Cardiac septum (tissue), 1 donor: ENCODE results near the gene ELL. TPM values are rescaled to one million over a fixed set of nuclear protein-coding genes. Genes with fewer than 3 reads are reported as not detected.
"Not testable (repeated sequence)": the region's sequence is repeated elsewhere in the genome, so short reads cannot be mapped to it uniquely, and the experiment has no call there.

ENCODE experiments used
- DNase-seq: peaks from one replicate; pipeline ENCODE4 v3.0.0-alpha.2; 2020; ENCODE audit warnings: low spot score
- intact Hi-C: fragments of 100-400 bp; cut with DNase I; formaldehyde crosslinking; loops from one replicate; pipeline ENCODE4 v1.14.0; 2022
- long read RNA-seq: library from polyadenylated mRNA; unstranded; transcript quantifications from one replicate; pipeline ENCODE4 v2.0.0, GENCODE V29; 2021
- total RNA-seq: library from RNA; stranded (reverse); fragmentation: NEBNext Ultra II Directional; extraction: Animal tissue kit (Norgen Biotek cat#: 25700); gene quantifications from one replicate; pipeline ENCODE4 v1.2.1, GENCODE V29; 2021
- donor health status: DM: no; HTN: no; CAD: no.

The ELL gene
- total RNA-seq = 9.9 TPM
- long read RNA-seq, full-length matches to known transcripts = 5 of 19 reads
- long read RNA-seq, partial matches to known transcripts = 6 of 19 reads
- long read RNA-seq, other reads (novel, unspliced or antisense) = 8 of 19 reads

DNA sequence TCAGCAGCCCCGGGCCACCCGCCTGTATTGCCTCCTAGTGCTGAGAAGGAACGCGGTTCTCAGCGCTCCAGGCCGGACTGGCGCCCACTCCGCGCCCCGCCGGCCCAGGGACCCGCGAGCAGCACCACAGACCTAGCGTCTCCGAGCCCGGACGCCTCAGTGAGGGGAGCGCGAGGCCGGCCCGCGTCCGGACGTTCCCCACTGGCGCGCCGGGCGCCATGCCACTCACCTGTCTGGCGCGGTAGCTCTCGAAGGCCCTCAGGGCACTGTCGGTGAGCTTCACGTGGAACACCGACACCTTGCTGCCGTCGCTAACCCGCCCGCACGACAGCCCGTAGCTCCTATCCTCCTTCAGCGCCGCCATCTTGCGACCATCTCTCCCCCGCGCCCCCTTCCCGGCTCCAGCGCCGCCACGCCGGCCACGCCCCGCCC, at the start of gene ELL:
TSS of gene ELL (minus strand) at position 379 of the 432 bp plus-strand sequence. CDS start at position 364, 15 bp downstream.
- intact Hi-C loops = loop anchor here (5.0 kb wide), 2 partner anchors 36 to 44 kb away; partner anchors contain the start of gene KXD1
- no peak for DNase-seq

- intact Hi-C loops = no loop called here
- no peak for DNase-seq
Observed at GRCh38 chr19:18568367-18568766, 46.5 kb upstream of the ELL start.

DNA sequence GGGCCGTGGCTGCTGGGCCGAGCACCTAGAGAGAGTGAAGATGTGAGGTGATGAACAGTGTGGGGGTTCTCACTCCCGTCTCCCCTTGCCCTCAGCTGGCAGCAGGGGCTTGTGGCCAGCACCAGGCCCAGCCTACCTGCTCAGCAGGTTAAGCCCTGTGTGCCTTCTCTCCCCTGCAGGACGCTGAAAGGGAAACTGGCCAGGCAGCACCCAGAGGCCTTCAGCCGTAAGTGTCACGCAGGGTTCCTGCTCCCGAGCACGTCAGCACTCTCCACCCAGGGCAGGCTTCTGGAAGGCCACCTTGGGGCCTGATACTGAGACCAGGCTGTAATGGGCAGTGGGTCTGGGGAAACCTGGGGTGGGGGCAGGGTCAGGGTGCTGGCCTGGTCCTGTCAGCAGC, 45.1 kb upstream of the ELL start:
- intact Hi-C loops = no loop called here
- DNase-seq = no peak

GRCh38 chr19:18562086-18562485, 40.2 kb upstream of the ELL start:
- no peak for DNase-seq
- intact Hi-C loops = no loop called here

GRCh38 chr19:18559685-18560084, 37.8 kb upstream of the ELL start:
- DNase-seq = no peak
- intact Hi-C loops = loop anchor here (5.0 kb wide), 1 partner anchor 37 kb away; the partner anchor contains the start of gene ELL

GRCh38 chr19:18558604-18559003, 36.7 kb upstream of the ELL start:
- intact Hi-C loops = loop anchor here (5.0 kb wide), 1 partner anchor 36 kb away; the partner anchor contains the start of gene ELL
- DNase-seq = no peak

- DNase-seq = no peak
- intact Hi-C loops = loop anchor here (5.0 kb wide), 1 partner anchor 36 kb away; the partner anchor contains the start of gene ELL
Observed at GRCh38 chr19:18558202-18558555, 36.3 kb upstream of the ELL start.

- intact Hi-C loops = loop anchor here (1.0 to 5.0 kb wide), 2 partner anchors 14 to 35 kb away; partner anchors contain the start of genes ELL and UBA52
- peak; percentile 99 for DNase-seq
Observed at GRCh38 chr19:18557411-18558201, 35.7 kb upstream of the ELL start, which contains the start of gene KXD1. KXD1 (plus strand) TSS chr19:18557870; CDS start chr19:18562057, 4,187 bp downstream.

DNA sequence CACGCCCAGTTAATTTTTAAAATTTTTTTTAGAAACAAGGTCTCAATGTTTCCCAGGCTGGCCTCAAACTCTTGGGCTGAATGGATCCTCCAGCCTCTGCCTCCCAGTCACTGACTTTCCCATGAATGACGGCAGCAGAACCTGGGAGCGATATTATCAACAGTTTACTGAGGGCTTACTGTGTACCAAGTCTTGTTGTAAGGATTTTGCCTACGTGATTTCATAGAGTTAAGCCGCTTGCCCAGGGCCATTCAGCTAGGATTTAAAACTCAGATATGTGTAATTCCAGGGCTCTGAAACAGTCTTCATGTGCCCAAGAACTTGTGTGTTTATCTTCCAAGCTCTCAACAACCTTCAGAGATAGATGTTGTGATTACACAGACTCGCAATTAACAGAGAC, 29.8 kb upstream of the ELL start:
- DNase-seq = no peak
- intact Hi-C loops = no loop called here

DNA sequence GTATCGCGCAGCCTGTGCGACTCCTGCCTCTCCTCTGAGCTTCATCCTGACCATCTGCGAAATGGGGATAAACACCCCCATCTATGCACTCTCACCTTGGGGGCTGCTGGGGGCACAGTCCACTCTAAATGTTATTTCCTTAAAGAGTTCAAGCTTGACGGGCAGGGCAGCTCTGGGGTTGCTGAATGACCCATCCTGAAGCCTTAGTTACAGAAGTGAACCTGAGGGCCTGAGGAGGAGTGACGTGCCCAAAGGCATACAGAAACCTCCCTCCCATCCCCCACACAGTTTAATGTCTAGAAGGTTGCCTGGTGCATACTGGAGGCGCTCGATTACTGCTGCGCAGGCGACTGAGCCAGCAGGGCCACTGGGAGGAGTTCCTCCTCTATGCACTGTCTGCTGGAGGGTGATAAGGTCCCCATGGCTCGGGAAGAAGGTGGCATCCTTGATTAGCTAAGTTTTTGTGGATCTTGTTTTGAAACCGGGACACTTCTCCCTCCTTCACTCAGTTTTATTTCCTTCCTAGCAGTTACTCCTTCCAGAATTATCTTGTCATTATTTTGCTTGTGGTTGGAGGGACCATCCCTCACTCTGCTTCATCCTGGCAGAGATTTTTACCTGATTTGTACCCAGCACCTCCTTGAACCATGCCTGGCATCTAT, 22.1 kb upstream of the ELL start:
- peak; percentile 84 for DNase-seq
- intact Hi-C loops = no loop called here

GRCh38 chr19:18542941-18543813, 21.3 kb upstream of the ELL start, which contains the start of gene FKBP8:
FKBP8 (minus strand) TSS chr19:18543573; CDS start chr19:18541970, 1,603 bp downstream.
- peak; percentile 97 for DNase-seq
- intact Hi-C loops = no loop called here

DNA sequence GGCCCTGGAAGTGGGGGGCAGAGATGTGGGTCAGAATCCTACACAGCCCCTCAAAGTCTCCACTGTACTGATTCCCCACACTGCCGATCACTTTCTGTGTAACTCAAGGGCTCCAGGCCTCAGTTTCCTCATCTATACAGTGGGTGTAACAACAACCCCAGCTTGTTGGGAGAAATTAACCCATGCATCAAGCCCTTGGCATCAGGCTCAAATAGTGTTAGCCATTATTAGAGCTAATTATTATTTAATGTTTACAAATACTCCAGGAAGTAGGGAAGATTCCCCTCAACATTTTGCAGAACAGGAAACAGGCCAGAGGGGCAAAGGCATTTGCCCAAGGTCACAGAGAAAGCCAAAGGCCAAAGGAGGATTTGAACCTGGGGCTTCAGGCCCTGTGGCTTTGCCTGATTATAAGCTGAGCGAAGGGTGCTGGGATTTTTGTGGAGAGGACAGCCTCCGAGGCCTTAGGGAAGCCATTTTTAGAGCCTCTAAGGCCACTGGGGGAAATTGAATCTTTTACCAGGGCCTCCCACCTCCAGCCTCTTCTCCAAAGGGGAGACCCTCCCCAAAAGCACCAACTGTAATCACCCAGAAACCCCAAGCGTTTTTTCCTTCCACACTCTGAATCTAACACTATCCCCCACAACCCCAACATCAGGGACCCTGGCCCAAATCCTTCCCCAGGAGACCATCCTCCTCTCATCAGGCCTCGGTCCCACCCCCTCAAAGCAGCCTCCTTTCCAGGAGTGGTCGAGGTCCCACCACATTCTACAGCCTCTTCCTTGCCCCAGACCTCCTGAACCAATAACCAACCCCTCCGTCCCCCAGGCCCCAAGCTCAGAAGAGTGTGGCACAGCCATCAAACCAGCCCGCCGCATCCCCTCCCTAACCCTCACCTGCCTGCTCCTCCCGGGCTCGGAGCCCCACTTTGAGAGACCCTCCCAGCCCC, 20.4 kb upstream of the ELL start:
- DNase-seq = no peak
- intact Hi-C loops = no loop called here

DNA sequence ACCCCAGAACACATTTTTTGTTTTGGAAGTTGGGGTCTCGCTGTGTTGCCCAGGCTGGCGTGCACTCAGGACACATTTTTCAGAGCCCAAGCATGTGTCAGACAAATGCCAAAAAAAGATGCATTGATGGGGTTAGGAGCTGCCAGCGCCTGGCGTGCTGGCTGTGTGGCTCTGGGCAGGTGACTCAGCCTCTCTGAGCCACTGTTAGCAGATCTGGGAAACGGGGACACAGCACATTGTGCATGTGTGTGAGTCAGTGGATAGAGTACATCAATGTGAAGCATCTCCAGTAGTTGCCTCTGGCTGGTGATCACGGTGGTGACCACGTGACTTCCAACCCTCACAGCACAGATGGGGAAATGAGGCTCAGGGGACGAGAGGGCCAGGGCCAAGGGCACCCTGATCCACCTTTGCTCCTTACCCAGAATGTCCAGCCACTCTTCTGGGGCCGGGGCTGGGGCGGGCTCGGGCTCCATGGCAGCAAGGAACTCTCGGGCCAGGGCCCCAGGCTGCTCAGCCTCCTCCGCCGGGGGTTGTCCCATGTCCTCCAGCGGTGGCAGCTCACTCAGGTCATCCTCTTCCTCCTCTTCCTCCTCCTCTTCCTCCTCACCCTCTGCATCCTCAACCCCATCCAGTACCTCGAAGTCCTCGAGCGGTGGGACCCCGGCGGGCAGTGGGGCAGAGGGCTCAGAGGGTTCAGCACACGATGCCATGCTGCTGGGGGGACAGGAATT, 19.6 kb upstream of the ELL start:
- no peak for DNase-seq
- intact Hi-C loops = no loop called here

DNA sequence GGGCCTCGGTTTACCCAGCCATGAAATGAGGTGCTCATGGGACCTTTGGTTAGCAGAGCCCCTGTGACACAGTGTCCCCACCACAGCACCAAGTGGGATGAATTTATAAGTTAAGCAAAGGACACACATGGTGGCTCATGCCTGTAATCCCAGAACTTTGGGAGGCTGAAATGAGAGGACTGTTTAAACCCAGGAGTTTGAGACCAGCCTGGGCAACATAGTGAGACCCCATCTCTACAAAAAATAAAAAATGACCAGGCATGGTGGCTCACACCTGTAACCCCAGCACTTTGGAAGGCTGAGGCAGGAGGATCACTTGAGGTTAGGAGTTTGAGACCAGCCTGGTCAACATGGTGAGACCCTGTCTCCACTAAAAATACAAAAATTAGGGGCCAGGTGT, 18.3 kb upstream of the ELL start:
- intact Hi-C loops, DNase-seq: not testable (repeated sequence)

- DNase-seq = no peak
- intact Hi-C loops = no loop called here
Observed at GRCh38 chr19:18539372-18539771, 17.5 kb upstream of the ELL start.

GRCh38 chr19:18538115-18538514, 16.2 kb upstream of the ELL start:
- DNase-seq = no peak
- intact Hi-C loops = no loop called here

- no peak for DNase-seq
- intact Hi-C loops = no loop called here
Observed at GRCh38 chr19:18537431-18537830, 15.6 kb upstream of the ELL start.

DNA sequence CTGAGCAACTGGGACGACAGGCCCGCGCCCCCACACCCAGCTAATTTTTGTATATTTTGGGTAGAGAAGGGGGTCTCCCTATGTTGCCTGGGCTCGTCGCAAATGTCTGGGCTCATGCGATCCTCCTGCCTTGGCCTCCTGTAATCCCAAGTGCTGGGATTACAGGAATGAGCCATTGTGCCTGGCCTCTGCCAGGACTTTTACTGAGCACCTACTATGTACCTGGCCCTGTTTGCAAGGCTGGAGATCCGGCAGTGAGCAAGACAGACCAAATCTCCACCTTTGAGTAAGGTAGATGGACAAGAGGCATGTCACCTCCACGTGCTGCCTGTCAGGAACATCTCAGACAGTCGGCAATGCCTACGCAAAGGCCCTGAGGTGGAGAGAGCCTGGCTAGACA, 14.6 kb upstream of the ELL start:
- intact Hi-C loops = no loop called here
- DNase-seq = no peak
